Glutamatergic neuron (in vitro differentiated cells): ENCODE results near the gene MOB3B. TPM values are rescaled to one million over a fixed set of nuclear protein-coding genes. Genes with fewer than 3 reads are reported as not detected.
A peak's percentile ranks its signal among the peaks of the same experiment; 100 is the strongest.

Experiments used
- DNase-seq: peaks from one replicate; pipeline ENCODE4 v3.0.0; 2022
- H3K27ac Mint-ChIP-seq: one replicate; pipeline ENCODE4 v1.8.0; 2020; ENCODE audit warnings: mild to moderate bottlenecking, mixed read lengths, inconsistent platforms; ENCODE audit not compliant: unreplicated experiment
- H3K27me3 Mint-ChIP-seq: one replicate; pipeline ENCODE4 v1.8.0; 2020; ENCODE audit warnings: mild to moderate bottlenecking, moderate library complexity, mixed read lengths, inconsistent platforms; ENCODE audit not compliant: unreplicated experiment
- H3K36me3 Mint-ChIP-seq: one replicate; pipeline ENCODE4 v1.8.0; 2020; ENCODE audit warnings: mild to moderate bottlenecking, mixed read lengths, inconsistent platforms; ENCODE audit not compliant: unreplicated experiment
- H3K4me1 Mint-ChIP-seq: one replicate; pipeline ENCODE4 v1.8.0; 2020; ENCODE audit warnings: mild to moderate bottlenecking, low read depth, mixed read lengths, inconsistent platforms; ENCODE audit not compliant: unreplicated experiment
- H3K4me3 Mint-ChIP-seq: one replicate; pipeline ENCODE4 v1.8.0; 2020; ENCODE audit warnings: mild to moderate bottlenecking, mixed read lengths, inconsistent platforms; ENCODE audit not compliant: unreplicated experiment
- H3K9me3 Mint-ChIP-seq: one replicate; pipeline ENCODE4 v1.8.0; 2020; ENCODE audit warnings: mild to moderate bottlenecking, moderate library complexity, mixed read lengths, inconsistent platforms; ENCODE audit not compliant: unreplicated experiment
- CTCF ChIP-seq: fragments of 200-600 bp; sonication (generic); IDR thresholded peaks from one replicate; pipeline ENCODE4 v1.5.0; 2021; ENCODE audit not compliant: partially characterized antibody, unreplicated experiment
- total RNA-seq: library from RNA; stranded (reverse); fragmentation: NEBNext Ultra II Directional; extraction: Animal tissue kit (Norgen Biotek cat#: 25700); gene quantifications from one replicate; pipeline ENCODE4 v1.2.1, GENCODE V29; 2021; ENCODE audit not compliant: unreplicated experiment

Gene MOB3B
- total RNA-seq, 1 donor from 2014 or later, result 1.8 TPM

GRCh38 chr9:27445688-27446087, 83.9 kb downstream of the MOB3B start:
- Mint-ChIP-seq H3K4me3 (no peak overlapping the region), H3K36me3 (no peaks in the 10 kb centered on the region), H3K27me3 (peaks cover 2% of the 10 kb centered on the region), H3K27ac (no peak overlapping the region), H3K4me1 (peaks cover 16% of the 10 kb centered on the region), H3K9me3 (no peaks in the 10 kb centered on the region)
- TF ChIP-seq CTCF, result no peak
- DNase-seq, result no peak

- no peaks in the 10 kb centered on the region for H3K36me3 Mint-ChIP-seq
- H3K27ac Mint-ChIP-seq, result no peak overlapping the region
- H3K4me3 Mint-ChIP-seq, result no peak overlapping the region
- H3K9me3 Mint-ChIP-seq, result no peaks in the 10 kb centered on the region
- no peak for DNase-seq
- H3K4me1 Mint-ChIP-seq, result peaks cover 18% of the 10 kb centered on the region
- no peak for TF ChIP-seq CTCF
- H3K27me3 Mint-ChIP-seq, result peaks cover 2% of the 10 kb centered on the region
Observed at GRCh38 chr9:27445057-27445595, 84.5 kb downstream of the MOB3B start.

- no peak for DNase-seq
- Mint-ChIP-seq H3K36me3 (no peaks in the 10 kb centered on the region), H3K4me3 (no peak overlapping the region), H3K27me3 (peaks cover 2% of the 10 kb centered on the region), H3K9me3 (no peaks in the 10 kb centered on the region), H3K27ac (no peak overlapping the region), H3K4me1 (peaks cover 22% of the 10 kb centered on the region)
- no peak for TF ChIP-seq CTCF
Observed at GRCh38 chr9:27442464-27442863, 87.2 kb downstream of the MOB3B start.

GRCh38 chr9:27441741-27442070, 87.9 kb downstream of the MOB3B start:
- TF ChIP-seq CTCF, result no peak
- H3K4me1 Mint-ChIP-seq, result peaks cover 24% of the 10 kb centered on the region
- no peak overlapping the region for H3K27ac Mint-ChIP-seq
- no peaks in the 10 kb centered on the region for H3K9me3 Mint-ChIP-seq
- H3K4me3 Mint-ChIP-seq, result no peak overlapping the region
- H3K36me3 Mint-ChIP-seq, result no peaks in the 10 kb centered on the region
- peaks cover 2% of the 10 kb centered on the region for H3K27me3 Mint-ChIP-seq
- DNase-seq, result no peak

- no peak overlapping the region for H3K4me3 Mint-ChIP-seq
- H3K27ac Mint-ChIP-seq, result no peak overlapping the region
- peaks cover 24% of the 10 kb centered on the region for H3K4me1 Mint-ChIP-seq
- peaks cover 2% of the 10 kb centered on the region for H3K27me3 Mint-ChIP-seq
- peak; percentile 38 for DNase-seq
- no peaks in the 10 kb centered on the region for H3K9me3 Mint-ChIP-seq
- no peak for TF ChIP-seq CTCF
- no peaks in the 10 kb centered on the region for H3K36me3 Mint-ChIP-seq
Observed at GRCh38 chr9:27440888-27441740, 88.5 kb downstream of the MOB3B start.
